Activated CD8-positive, alpha-beta memory T cell treated with anti-CD3 and anti-CD28 coated beads for 4 hours (primary cell): ENCODE data around the gene PDZD2.

Experiments
- DNase-seq, 2 donors: peaks; one replicate each; pipeline ENCODE4 v3.0.0-alpha.2; 2020; ENCODE audit warnings: low read depth in 2 of 2

The PDZD2 gene

GRCh38 chr5:31924005-31924404, 285.1 kb downstream of the PDZD2 start:
- DNase-seq: no peak

GRCh38 chr5:31931874-31932273, 292.9 kb downstream of the PDZD2 start:
- no peak for DNase-seq

- no peak for DNase-seq
These were observed 295.2 kb downstream of the PDZD2 start for GRCh38 chr5:31934156-31934555.

DNA sequence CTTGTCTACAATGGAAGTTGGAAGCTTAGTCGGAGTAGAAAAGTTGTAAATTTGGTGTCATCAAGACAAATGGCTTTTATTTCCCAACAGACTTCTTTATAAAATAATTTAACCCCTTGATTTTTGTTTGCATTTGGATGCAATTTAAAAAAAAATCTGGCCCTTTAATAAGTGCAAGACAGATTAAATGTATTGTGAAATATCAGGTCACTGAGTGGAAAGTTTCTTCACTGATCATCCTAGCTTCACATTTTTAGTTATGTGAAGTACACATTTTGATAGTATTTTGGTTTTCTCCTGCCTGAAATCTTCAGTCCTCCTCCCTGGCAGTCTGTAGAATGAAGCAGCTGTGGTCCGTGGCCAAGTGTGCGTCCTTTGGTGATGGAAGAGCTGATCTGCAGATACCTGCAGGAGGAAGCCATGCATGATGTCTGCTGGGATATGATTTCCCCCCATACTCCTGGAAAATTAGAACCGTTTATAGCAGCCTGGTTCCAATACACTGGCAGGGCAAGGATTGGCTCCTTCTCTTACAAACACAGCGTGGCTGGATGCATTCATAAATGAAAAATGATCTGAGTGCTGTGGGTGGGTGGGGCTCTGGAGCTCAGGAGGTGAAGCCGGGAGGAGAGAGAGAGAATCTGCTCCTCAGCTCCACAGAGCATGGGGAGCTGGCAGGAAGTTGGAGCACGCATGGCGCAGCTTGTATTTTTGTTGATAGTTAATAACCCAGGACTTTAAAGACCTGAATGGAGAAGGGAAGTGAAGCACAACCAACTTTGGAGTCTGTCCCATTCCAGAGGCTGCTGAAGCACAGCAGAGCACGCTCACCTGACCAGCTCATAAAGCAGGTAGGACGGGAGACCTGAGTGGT, 296.8 kb downstream of the PDZD2 start:
- DNase-seq: no peak

DNA sequence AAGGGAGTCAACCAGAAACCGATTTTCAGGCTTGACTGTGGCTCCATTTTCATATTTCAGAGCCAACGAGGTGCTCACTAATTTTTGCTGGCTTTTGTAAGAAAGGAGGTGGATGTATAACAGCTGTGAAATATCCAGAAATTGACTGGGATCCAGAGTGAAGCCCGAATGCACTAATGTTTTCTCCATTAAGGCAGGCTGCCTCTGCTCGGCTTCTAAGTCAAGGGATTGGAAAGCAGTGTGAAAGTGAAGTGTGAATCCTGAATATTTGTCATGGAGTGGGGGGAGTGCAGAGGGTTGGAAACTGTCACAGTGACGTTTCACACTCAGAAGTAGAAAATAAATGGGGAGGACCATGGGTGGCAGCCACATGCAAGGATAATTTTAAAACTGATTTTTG, 297.8 kb downstream of the PDZD2 start:
- DNase-seq: no peak

GRCh38 chr5:31937226-31937625, 298.3 kb downstream of the PDZD2 start:
- DNase-seq: no peak

DNA sequence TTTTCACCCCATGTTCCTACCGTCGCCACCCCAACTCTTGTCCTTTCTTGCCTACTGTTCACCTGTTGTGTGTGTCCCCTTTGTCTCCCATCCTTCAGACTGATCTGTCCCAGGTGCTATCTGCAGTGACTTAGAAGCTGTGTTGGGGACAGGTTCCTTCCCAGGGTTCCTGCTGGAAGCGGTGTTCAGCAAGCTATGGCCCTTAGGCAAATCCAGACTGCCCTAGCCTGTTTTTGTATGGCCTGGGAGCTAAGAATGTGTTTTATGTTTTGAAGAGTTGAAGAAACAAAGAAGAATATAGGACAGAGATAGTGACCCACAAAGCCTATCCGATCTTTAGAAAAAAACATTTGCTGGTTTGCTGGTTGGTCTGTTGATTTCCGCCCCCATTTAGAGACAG, 298.8 kb downstream of the PDZD2 start:
- DNase-seq: no peak

- no peak for DNase-seq
These were observed 300.2 kb downstream of the PDZD2 start for GRCh38 chr5:31939151-31939550.

DNA sequence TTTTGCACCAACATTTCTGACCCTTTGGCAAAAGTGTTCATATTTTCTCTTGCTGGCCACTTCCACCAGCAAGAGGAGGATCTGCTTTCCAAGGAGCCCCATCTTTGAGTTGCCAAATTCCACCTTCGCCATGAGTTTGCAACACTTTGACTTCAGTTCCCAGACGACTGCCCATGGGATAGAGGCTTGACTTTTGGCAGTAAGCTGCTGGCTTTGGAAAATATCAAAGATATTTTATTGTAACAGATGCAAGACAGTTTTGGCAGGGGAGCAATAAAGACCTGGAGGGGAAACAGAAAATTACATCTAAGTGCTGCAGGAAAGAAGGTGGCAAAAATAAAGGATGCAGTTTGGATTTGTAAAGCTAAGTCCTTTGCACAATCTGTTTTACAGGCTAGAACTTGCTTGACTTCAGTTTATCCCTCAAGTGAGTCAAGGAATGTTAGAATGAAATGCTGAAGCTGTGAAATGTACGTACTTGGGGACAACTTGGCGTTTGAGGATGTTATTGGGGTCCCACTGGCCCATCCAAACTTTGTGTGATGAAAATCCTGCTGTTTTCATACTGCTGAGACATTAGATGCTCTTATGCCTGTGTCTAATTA, 302.3 kb downstream of the PDZD2 start:
- DNase-seq: no peak

DNA sequence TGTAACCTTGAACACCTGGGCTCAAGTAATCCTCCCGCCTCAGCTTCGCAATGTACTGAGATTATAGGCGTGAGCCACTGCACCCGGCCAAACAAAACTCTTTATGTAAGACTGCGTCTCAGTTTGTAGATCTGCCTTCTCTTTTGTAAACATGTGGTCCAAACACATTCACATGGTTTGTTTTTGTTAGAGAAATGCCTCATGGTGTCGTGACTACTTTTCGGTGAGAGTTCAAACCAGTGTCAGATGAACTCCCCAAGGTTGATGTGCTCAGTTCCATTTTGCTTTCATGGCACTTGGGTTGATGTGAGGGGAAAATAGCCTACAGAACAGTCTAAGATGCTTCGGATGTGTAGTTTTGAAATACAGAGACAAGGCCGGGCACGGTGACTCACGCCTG, 303.6 kb downstream of the PDZD2 start:
- no peak for DNase-seq

GRCh38 chr5:31944684-31945445, 305.9 kb downstream of the PDZD2 start:
- DNase-seq: no peak

DNA sequence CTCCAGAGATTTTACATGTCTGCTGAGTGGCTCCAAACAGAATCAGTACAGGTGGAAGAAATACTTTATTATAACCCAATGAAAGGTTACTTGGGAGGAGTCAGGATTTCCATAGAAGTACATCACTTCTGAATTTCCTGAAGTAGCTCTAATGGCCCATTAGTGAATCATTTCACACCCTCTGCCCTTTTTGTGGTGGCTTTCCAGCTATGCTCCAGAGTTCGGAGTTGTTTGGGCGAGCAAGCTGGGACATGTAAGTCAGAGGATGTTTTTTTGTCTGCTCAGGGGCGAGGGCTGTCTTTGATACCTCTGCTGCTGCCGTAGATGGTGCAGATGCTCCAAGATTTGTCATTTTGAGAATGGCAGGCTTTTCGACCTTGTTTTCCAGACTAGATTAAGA, 309.1 kb downstream of the PDZD2 start:
- DNase-seq: no peak

DNA sequence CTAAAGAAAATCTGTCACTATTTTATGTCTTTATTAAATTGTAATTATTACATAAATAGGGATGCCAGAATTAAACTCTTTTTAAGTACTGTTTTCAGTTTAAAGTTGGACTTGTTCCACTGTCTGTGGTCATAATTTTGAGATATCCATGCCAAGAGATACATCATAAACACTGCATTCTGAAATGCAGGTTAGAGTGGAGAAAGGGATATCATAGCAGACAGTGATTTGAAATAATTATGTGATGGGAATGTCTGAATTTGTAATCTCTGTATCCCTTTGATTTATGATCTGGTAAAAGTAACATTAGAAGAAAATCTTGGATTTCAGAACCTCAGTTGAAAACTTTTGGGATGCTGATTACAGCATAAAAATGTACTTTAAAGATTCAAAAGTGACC, 313.1 kb downstream of the PDZD2 start:
- no peak for DNase-seq

DNA sequence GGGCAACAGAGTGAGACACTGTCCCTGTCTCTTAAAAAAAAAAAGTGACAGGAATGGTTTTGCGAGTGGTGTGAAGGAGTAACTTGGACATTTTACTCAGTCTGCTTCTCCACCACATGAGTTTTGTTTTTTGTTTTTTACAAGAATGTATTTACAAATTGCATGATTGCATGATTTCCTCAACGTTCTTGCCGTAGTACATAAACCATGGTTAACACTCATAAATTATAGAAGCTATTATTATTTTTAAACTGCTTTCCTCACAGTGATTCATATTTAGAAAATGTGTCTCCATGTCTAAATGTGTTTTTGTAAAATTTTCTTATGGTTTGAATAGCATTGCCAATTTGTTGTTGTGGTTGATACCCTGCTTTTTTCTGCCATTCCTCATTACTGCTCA, 315.2 kb downstream of the PDZD2 start:
- no peak for DNase-seq

- DNase-seq: no peak
These were observed 318.2 kb downstream of the PDZD2 start for GRCh38 chr5:31957151-31957550.

- DNase-seq: no peak
These were observed 323.4 kb downstream of the PDZD2 start for GRCh38 chr5:31962351-31962751.

- no peak for DNase-seq
These were observed 324.0 kb downstream of the PDZD2 start for GRCh38 chr5:31962871-31963307.

- no peak for DNase-seq
These were observed 324.6 kb downstream of the PDZD2 start for GRCh38 chr5:31963358-31964006.

DNA sequence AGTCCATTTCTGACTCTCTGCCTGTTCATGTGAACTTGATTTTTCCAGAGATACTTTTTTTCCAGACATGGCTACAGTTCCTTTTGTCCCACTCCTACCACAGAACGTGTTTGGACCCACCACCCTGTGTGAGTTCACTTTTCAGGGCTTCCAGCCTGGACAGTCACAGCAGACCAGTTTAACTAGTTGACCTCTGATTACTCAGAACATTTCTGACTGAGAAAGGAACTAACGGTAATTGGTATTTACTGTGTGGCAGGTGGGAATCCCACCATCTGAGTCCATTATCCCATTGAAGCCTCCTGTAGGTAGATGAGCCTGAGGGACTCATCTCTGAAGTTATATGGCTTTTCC, 325.1 kb downstream of the PDZD2 start:
- DNase-seq: no peak

- DNase-seq: no peak
These were observed 326.3 kb downstream of the PDZD2 start for GRCh38 chr5:31965227-31965626.

DNA sequence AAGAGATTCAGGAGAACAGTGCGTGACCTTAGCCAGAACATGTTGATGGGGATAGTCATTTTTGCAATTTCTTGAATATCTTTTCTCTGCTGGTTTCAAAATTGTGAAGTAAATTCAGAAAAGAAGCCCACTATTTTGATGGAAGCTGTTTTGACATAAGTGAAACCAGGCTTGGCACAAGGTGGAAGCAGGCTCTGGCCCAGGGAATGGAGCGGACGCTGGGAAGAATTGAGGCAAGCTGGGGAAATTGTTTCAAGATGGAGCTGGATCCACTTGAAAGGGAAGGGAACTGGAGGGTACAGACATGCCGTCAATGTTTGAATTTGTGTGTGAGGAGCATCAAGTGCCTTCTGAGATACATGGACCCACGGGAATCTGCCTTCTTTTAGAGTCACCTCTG, 328.0 kb downstream of the PDZD2 start:
- DNase-seq: no peak

DNA sequence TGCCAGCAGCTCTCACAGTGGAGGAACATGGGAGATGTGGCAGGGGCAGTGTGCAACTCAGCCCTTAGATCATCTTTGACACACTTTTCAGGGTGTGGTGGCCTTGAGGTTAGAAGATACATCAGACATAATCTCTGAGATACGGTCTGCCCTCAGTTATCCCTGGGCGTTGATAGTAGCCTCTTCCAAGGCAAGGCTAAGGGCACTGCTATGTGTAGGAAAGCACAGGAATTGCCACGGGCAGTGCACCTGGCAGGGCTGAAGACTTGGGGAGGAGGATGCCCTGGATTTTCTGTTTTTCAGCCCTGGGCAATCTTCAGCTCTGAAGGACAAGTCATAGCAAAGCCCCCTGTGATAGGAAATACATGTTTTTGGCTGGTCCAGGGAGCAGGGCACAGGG, 328.5 kb downstream of the PDZD2 start:
- DNase-seq: no peak
